Keratinocyte (primary cell): ENCODE data around the gene SLC12A6. TPM values are rescaled to one million over a fixed set of nuclear protein-coding genes. Genes with fewer than 3 reads are reported as not detected.
"Not testable (repeated sequence)": the region's sequence is repeated elsewhere in the genome, so short reads cannot be mapped to it uniquely, and the experiment has no call there.

Experiments
- DNase-seq: peaks from one replicate; pipeline ENCODE4 v3.0.0-alpha.2; 2011; ENCODE audit warnings: low read depth, missing footprints, low spot score
- FAIRE-seq: peaks from 2 replicates; lab custom pipeline; 2011; peaks lifted over from hg19 to GRCh38; lab: Jason Lieb, UNC
- H2AFZ ChIP-seq: 2 replicates; pipeline ENCODE4 v1.6.0; 2012; ENCODE audit warnings: low read length, control low read depth, inconsistent platforms; ENCODE audit not compliant: control insufficient read depth
- H3K27ac ChIP-seq: 2 replicates; pipeline ENCODE4 v1.5.1; 2011; ENCODE audit warnings: low read length; ENCODE audit not compliant: control insufficient read depth, insufficient read depth
- H3K27me3 ChIP-seq: 3 replicates; pipeline ENCODE4 v1.6.0; 2011; ENCODE audit warnings: low read length; ENCODE audit not compliant: control insufficient read depth, insufficient read depth; ENCODE audit errors: extremely low read depth
- H3K36me3 ChIP-seq, 2 experiments: 2 replicates in 1 of 2; 3 replicates in 1 of 2; pipeline ENCODE4 v1.5.1; 2011; ENCODE audit warnings: low read length in 2 of 2, mild to moderate bottlenecking in 1 of 2; ENCODE audit not compliant: control insufficient read depth in 2 of 2, insufficient read depth in 2 of 2; ENCODE audit errors: extremely low read depth in 1 of 2
- H3K4me1 ChIP-seq: 3 replicates; pipeline ENCODE4 v1.5.1; 2011; ENCODE audit warnings: low read length; ENCODE audit not compliant: control insufficient read depth, insufficient read depth; ENCODE audit errors: extremely low read depth
- H3K4me2 ChIP-seq: 3 replicates; pipeline ENCODE4 v1.6.0; 2011; ENCODE audit warnings: low read depth, low read length; ENCODE audit not compliant: control insufficient read depth, insufficient read depth; ENCODE audit errors: extremely low read depth
- H3K4me3 ChIP-seq, 3 experiments: fragments of 200-600 bp in 1 of 3; sonication (generic) in 1 of 3; 2 replicates in 2 of 3; 3 replicates in 1 of 3; pipeline ENCODE4 v1.5.1; 2011 to 2016; ENCODE audit warnings: low read length in 3 of 3, mild to moderate bottlenecking in 3 of 3, control low read depth in 2 of 3, inconsistent platforms in 1 of 3, low read depth in 1 of 3, mixed read lengths in 1 of 3, mixed run types in 1 of 3, moderate library complexity in 1 of 3; ENCODE audit not compliant: control insufficient read depth in 2 of 3, insufficient read depth in 2 of 3; ENCODE audit errors: extremely low read depth in 1 of 3
- H3K79me2 ChIP-seq: 2 replicates; pipeline ENCODE4 v1.6.0; 2012; ENCODE audit warnings: low read length; ENCODE audit not compliant: control insufficient read depth, insufficient read depth
- H3K9ac ChIP-seq: 3 replicates; pipeline ENCODE4 v1.6.0; 2011; ENCODE audit warnings: low read length; ENCODE audit not compliant: control insufficient read depth, insufficient read depth; ENCODE audit errors: extremely low read depth
- H3K9me1 ChIP-seq: 3 replicates; pipeline ENCODE4 v1.6.0; 2011; ENCODE audit warnings: low read length; ENCODE audit not compliant: control insufficient read depth, insufficient read depth; ENCODE audit errors: extremely low read depth
- H3K9me3 ChIP-seq: 2 replicates; pipeline ENCODE4 v1.5.1; 2012; ENCODE audit warnings: low read depth, low read length; ENCODE audit not compliant: control insufficient read depth
- H4K20me1 ChIP-seq: 3 replicates; pipeline ENCODE4 v1.6.0; 2011; ENCODE audit warnings: low read length; ENCODE audit not compliant: control insufficient read depth, insufficient read depth; ENCODE audit errors: extremely low read depth
- CTCF ChIP-seq, 3 experiments: IDR thresholded peaks in 1 of 3; conservative IDR thresholded peaks in 1 of 3; optimal IDR thresholded peaks in 1 of 3; 2 replicates in 2 of 3; 3 replicates in 1 of 3; pipeline versions ENCODE3 to v1.5.1; 2011; ENCODE audit warnings: low read length in 3 of 3, mild to moderate bottlenecking in 3 of 3, moderate library complexity in 2 of 3, control low read depth in 1 of 3, inconsistent platforms in 1 of 3; ENCODE audit not compliant: insufficient read depth in 2 of 3; ENCODE audit errors: extremely low read depth in 1 of 3
- EZH2 ChIP-seq: IDR thresholded peaks from one replicate; pipeline ENCODE4 v1.6.1; 2012; ENCODE audit warnings: inconsistent platforms, mild to moderate bottlenecking, low read length, moderate library complexity
- dilution Hi-C: fragments of 300-500 bp; cut with MboI; formaldehyde crosslinking; loops from one replicate; pipeline ENCODE4 v1.7.0; 2020; ENCODE audit warnings: low sequenced_read_pairs; ENCODE audit not compliant: extremely low pct_ligation_motif_present
- polyA plus RNA-seq, 5 experiments: library from polyadenylated mRNA; depleted of rRNA in 3 of 5; stranded (reverse) in 3 of 5; stranded (forward) in 1 of 5; unstranded in 1 of 5; fragments of >200 nt; gene quantifications; 1 replicate in 1 of 5; 2 replicates in 3 of 5; 3 replicates in 1 of 5; pipeline versions ENCODE4 v1.2.1 to v1.2.3, GENCODE V29; 2011 to 2012; ENCODE audit warnings: missing spikeins in 2 of 5, low read depth in 1 of 5, low replicate concordance in 1 of 5

Gene SLC12A6
- polyA plus RNA-seq, 1 donor (not counting 4 experiments of a cell fraction or from before 2014, with no cell fraction given) = 24.3 TPM

GRCh38 chr15:34354286-34354685 lies 16.7 kb upstream of the SLC12A6 start:
- Histone ChIP-seq H3K4me3 (no peak overlapping the region), H3K4me1 (no peaks in the 10 kb centered on the region), H3K79me2 (no peaks in the 10 kb centered on the region), H3K4me2 (no peak overlapping the region), H4K20me1 (no peaks in the 10 kb centered on the region), H3K9me1 (no peaks in the 10 kb centered on the region), H2AFZ (no peak overlapping the region), H3K36me3 (peaks cover 11 to 19% of the 10 kb centered on the region in 2 experiments), H3K27ac (no peak overlapping the region), H3K9me3 (no peaks in the 10 kb centered on the region), H3K27me3 (no peaks in the 10 kb centered on the region), H3K9ac (no peak overlapping the region)
- TF ChIP-seq CTCF (optimal IDR thresholded peaks at IDR 0.05 in 1 of 3, IDR thresholded peaks at IDR 0.05 in 1 of 3, conservative IDR thresholded peaks at IDR 0.05 in 1 of 3; ENCODE audit: extremely low read depth in 1 of 3, insufficient read depth in 2 of 3, low read length in 3 of 3) = no peak
- no peak for TF ChIP-seq EZH2
- dilution Hi-C loops = no loop called here
- FAIRE-seq = no peak
- no peak for DNase-seq

DNA sequence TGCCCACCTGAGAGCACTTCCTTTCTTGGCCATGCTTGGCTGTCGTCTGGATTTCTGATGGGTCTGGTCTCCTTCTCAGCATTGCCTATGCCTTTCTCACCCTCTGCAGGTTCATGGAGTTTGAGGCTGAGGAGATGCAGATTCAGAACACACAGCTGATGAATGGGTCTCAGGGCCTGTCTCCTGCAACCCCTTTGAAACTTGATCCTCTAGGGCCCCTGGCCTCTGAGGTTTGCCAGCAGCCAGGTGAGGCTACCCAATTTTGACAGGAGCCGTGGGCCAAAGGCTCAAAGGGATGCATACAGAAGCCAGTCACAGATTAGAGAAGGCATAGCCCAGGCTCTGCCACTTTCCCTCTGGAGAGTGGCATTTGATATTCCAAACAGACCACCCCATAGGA lies 16.0 kb upstream of the SLC12A6 start:
- Histone ChIP-seq H3K27ac (no peak overlapping the region), H3K4me1 (no peaks in the 10 kb centered on the region), H2AFZ (no peak overlapping the region), H4K20me1 (no peaks in the 10 kb centered on the region), H3K9me3 (no peaks in the 10 kb centered on the region), H3K4me3 (no peak overlapping the region), H3K36me3 (peaks cover 7 to 15% of the 10 kb centered on the region in 2 experiments), H3K9ac (no peak overlapping the region), H3K79me2 (no peaks in the 10 kb centered on the region), H3K4me2 (no peak overlapping the region), H3K27me3 (no peaks in the 10 kb centered on the region), H3K9me1 (no peaks in the 10 kb centered on the region)
- no peak for FAIRE-seq
- TF ChIP-seq CTCF (optimal IDR thresholded peaks at IDR 0.05 in 1 of 3, IDR thresholded peaks at IDR 0.05 in 1 of 3, conservative IDR thresholded peaks at IDR 0.05 in 1 of 3; ENCODE audit: extremely low read depth in 1 of 3, insufficient read depth in 2 of 3, low read length in 3 of 3) = no peak
- TF ChIP-seq EZH2 = no peak
- no peak for DNase-seq
- dilution Hi-C loops = no loop called here

GRCh38 chr15:34352996-34353395 lies 15.4 kb upstream of the SLC12A6 start:
- DNase-seq, H3K4me2 ChIP-seq, H2AFZ ChIP-seq, FAIRE-seq, H3K79me2 ChIP-seq, H3K9ac ChIP-seq, dilution Hi-C loops, H3K9me1 ChIP-seq, H3K27me3 ChIP-seq, H3K4me1 ChIP-seq, H4K20me1 ChIP-seq, H3K4me3 ChIP-seq, H3K27ac ChIP-seq, H3K9me3 ChIP-seq: not testable (repeated sequence)
- H3K36me3 ChIP-seq = peaks cover 7 to 14% of the 10 kb centered on the region in 2 experiments
